ENCODE measurements around the gene PCDH10. TPM values are rescaled to one million over a fixed set of nuclear protein-coding genes. Genes with fewer than 3 reads are reported as not detected.

The PCDH10 gene
- total RNA-seq, 1 donor: 5.1 TPM

- peak; percentile 79 for DNase-seq (ENCODE audit: insufficient read length, low spot score, missing footprints)
These were observed 989 bp upstream of the PCDH10 start for GRCh38 chr4:133147921-133148689.

DNA sequence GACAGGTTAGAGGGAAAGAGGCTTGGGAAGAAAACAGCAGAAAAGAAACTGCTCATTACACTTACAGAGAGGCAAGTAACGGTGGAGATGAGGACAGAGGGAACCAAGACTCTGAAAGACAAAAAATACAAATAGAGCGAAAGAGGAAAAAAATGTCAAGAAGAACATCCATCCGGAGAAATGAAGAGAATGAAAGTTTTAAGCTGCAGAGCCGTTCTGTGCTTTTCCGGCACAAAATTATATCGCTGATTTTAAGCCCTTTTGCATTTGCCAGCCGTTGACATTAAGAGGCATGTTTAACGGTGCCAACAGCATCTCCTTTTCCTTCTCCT, 236 bp downstream of the PCDH10 start:
- H3K27me3 ChIP-seq (ENCODE audit: insufficient read depth, low read length): peaks cover 38% of the 10 kb centered on the region
- H3K79me2 ChIP-seq (ENCODE audit: insufficient read depth, low read length): peaks cover 4% of the 10 kb centered on the region
- H3K27ac ChIP-seq (ENCODE audit: low read depth, low read length): no peak overlapping the region
- peak overlapping the region; percentile 90 for H2AFZ ChIP-seq (ENCODE audit: low read length)
- peaks cover 40% of the 10 kb centered on the region for H3K4me1 ChIP-seq (ENCODE audit: insufficient read depth, low read length)
- TF ChIP-seq, protein P1, sequence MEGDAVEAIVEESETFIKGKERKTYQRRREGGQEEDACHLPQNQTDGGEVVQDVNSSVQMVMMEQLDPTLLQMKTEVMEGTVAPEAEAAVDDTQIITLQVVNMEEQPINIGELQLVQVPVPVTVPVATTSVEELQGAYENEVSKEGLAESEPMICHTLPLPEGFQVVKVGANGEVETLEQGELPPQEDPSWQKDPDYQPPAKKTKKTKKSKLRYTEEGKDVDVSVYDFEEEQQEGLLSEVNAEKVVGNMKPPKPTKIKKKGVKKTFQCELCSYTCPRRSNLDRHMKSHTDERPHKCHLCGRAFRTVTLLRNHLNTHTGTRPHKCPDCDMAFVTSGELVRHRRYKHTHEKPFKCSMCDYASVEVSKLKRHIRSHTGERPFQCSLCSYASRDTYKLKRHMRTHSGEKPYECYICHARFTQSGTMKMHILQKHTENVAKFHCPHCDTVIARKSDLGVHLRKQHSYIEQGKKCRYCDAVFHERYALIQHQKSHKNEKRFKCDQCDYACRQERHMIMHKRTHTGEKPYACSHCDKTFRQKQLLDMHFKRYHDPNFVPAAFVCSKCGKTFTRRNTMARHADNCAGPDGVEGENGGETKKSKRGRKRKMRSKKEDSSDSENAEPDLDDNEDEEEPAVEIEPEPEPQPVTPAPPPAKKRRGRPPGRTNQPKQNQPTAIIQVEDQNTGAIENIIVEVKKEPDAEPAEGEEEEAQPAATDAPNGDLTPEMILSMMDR (IDR thresholded peaks at IDR 0.05; ENCODE audit: extremely low read depth, low read depth, low read length): no peak
- DNase-seq (ENCODE audit: insufficient read length, low spot score, missing footprints): peak; percentile 63
- no peaks in the 10 kb centered on the region for H3K9me3 ChIP-seq (ENCODE audit: low read depth, low read length)
- H3K4me2 ChIP-seq (ENCODE audit: insufficient read depth, low read length): peak overlapping the region; percentile 99
- H4K20me1 ChIP-seq (ENCODE audit: insufficient read depth, low read length): no peaks in the 10 kb centered on the region
- peak overlapping the region; percentile 77 for H3K4me3 ChIP-seq (ENCODE audit: insufficient read depth, low read length)
- no peaks in the 10 kb centered on the region for H3K36me3 ChIP-seq (ENCODE audit: insufficient read depth, low read length)

More at GRCh38 chr4:133147921-133148689, 989 bp upstream of the PCDH10 start:
- Histone ChIP-seq H4K20me1 (ENCODE audit: insufficient read depth, low read length) (no peaks in the 10 kb centered on the region), H2AFZ (ENCODE audit: low read length) (peak overlapping the region; percentile 94), H3K4me3 (ENCODE audit: insufficient read depth, low read length) (peak overlapping the region; percentile 77), H3K27ac (ENCODE audit: low read depth, low read length) (no peak overlapping the region), H3K79me2 (ENCODE audit: insufficient read depth, low read length) (peaks cover 4% of the 10 kb centered on the region), H3K9me3 (ENCODE audit: low read depth, low read length) (no peaks in the 10 kb centered on the region), H3K27me3 (ENCODE audit: insufficient read depth, low read length) (peaks cover 36% of the 10 kb centered on the region), H3K36me3 (ENCODE audit: insufficient read depth, low read length) (no peaks in the 10 kb centered on the region), H3K4me1 (ENCODE audit: insufficient read depth, low read length) (peaks cover 36% of the 10 kb centered on the region), H3K4me2 (ENCODE audit: insufficient read depth, low read length) (peak overlapping the region; percentile 99)
- TF ChIP-seq, protein P1 (IDR thresholded peaks at IDR 0.05; ENCODE audit: extremely low read depth, low read depth, low read length): no peak

- peaks cover 41% of the 10 kb centered on the region for H3K4me1 ChIP-seq (ENCODE audit: insufficient read depth, low read length)
- H4K20me1 ChIP-seq (ENCODE audit: insufficient read depth, low read length): no peaks in the 10 kb centered on the region
- H3K27me3 ChIP-seq (ENCODE audit: insufficient read depth, low read length): peaks cover 38% of the 10 kb centered on the region
- peak overlapping the region; percentile 18 for H3K27ac ChIP-seq (ENCODE audit: low read depth, low read length)
- H3K9me3 ChIP-seq (ENCODE audit: low read depth, low read length): no peaks in the 10 kb centered on the region
- DNase-seq (ENCODE audit: insufficient read length, low spot score, missing footprints): peak; percentile 83
- H3K4me3 ChIP-seq (ENCODE audit: insufficient read depth, low read length): peak overlapping the region; percentile 77
- peaks cover 4% of the 10 kb centered on the region for H3K79me2 ChIP-seq (ENCODE audit: insufficient read depth, low read length)
- H2AFZ ChIP-seq (ENCODE audit: low read length): peak overlapping the region; percentile 90
- TF ChIP-seq, protein P1 (IDR thresholded peaks at IDR 0.05; ENCODE audit: extremely low read depth, low read depth, low read length): no peak
- H3K4me2 ChIP-seq (ENCODE audit: insufficient read depth, low read length): peak overlapping the region; percentile 99
- no peaks in the 10 kb centered on the region for H3K36me3 ChIP-seq (ENCODE audit: insufficient read depth, low read length)
These were observed 908 bp downstream of the PCDH10 start for GRCh38 chr4:133149932-133150471.
